T-helper 2 cell treated with Interferon-gamma antibody and Interleukin-4, amounts not matched to agents 5 μg/mL and 100 μg/mL, for 36 hours (primary cell): ENCODE measurements around the gene RBM20.

ENCODE experiments used
- DNase-seq: peaks from one replicate; pipeline ENCODE4 v3.0.0; 2021; ENCODE audit warnings: low spot score
- H3K27ac Mint-ChIP-seq: one replicate; pipeline ENCODE4 v1.8.0; 2021; ENCODE audit warnings: mild to moderate bottlenecking, mixed read lengths
- H3K27me3 Mint-ChIP-seq: one replicate; pipeline ENCODE4 v1.8.0; 2021; ENCODE audit warnings: low read depth, mixed read lengths
- H3K36me3 Mint-ChIP-seq: one replicate; pipeline ENCODE4 v1.8.0; 2021; ENCODE audit warnings: low read depth, mixed read lengths
- H3K4me1 Mint-ChIP-seq: one replicate; pipeline ENCODE4 v1.8.0; 2021; ENCODE audit warnings: low read depth, mixed read lengths
- H3K4me3 Mint-ChIP-seq: one replicate; pipeline ENCODE4 v1.8.0; 2022; ENCODE audit warnings: mild to moderate bottlenecking, moderate library complexity, mixed read lengths
- H3K9me3 Mint-ChIP-seq: one replicate; pipeline ENCODE4 v1.8.0; 2021; ENCODE audit warnings: mixed read lengths

RBM20 gene

DNA sequence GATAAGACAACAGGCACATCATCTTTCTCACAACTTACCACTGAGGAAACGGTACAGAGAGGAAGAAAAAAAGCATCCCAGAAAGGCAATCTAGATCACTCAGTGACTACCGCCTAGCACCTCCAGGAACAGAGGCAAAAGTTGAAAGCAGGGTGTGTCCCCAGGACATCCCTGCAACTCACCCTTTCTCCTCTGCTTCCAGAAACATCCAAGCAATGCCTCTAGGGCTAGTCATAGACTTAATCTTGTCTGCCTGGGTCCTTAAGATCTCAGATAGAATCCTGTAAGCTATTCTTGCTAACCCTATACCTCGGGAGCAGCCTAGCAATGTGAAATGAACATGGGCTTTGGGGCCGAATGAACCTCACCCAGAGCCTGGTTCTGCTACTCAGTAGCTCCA lies 208.8 kb downstream of the RBM20 start:
- H3K4me3 Mint-ChIP-seq: peak overlapping the region; percentile 52
- DNase-seq: no peak
- peak overlapping the region; percentile 61 for H3K27ac Mint-ChIP-seq
- H3K9me3 Mint-ChIP-seq: peaks cover 8% of the 10 kb centered on the region
- no peaks in the 10 kb centered on the region for H3K27me3 Mint-ChIP-seq
- H3K4me1 Mint-ChIP-seq: peaks cover 62% of the 10 kb centered on the region
- H3K36me3 Mint-ChIP-seq: peaks cover 4% of the 10 kb centered on the region

DNA sequence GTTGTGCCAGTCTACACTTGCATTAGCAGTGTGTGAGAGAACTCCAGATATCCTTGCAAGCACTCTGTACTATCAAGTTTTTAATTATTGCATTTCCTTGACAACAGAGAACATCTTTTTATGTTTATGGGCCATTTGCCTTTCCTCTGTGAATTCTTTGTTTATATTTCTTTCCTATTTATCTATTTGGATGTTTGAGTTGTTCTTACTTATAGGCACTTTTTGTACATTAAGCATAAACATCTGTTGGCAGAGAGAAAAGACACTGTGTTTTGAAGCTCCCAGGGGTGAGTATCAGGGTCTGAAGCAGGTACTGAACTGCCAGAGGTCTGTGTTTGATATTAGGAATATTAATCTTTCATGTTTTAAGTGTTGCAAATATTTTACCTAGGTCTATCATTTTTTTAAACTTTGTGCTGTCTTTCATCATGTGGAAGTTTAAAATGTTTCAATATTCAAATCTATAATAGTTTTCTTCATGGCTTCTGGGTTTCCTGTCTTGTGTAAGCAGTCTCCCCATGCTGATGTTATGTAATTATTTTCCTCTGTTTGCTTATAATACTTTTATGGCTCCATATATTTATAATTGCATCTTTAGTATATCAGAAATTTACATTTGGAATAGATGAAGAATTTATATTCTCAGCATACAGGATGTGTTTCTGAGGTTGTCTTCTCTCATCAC lies 209.9 kb downstream of the RBM20 start:
- DNase-seq: no peak
- Mint-ChIP-seq H3K4me1 (peaks cover 65% of the 10 kb centered on the region), H3K9me3 (peaks cover 8% of the 10 kb centered on the region), H3K27ac (no peak overlapping the region), H3K36me3 (peaks cover 4% of the 10 kb centered on the region), H3K27me3 (no peaks in the 10 kb centered on the region), H3K4me3 (no peak overlapping the region)

DNA sequence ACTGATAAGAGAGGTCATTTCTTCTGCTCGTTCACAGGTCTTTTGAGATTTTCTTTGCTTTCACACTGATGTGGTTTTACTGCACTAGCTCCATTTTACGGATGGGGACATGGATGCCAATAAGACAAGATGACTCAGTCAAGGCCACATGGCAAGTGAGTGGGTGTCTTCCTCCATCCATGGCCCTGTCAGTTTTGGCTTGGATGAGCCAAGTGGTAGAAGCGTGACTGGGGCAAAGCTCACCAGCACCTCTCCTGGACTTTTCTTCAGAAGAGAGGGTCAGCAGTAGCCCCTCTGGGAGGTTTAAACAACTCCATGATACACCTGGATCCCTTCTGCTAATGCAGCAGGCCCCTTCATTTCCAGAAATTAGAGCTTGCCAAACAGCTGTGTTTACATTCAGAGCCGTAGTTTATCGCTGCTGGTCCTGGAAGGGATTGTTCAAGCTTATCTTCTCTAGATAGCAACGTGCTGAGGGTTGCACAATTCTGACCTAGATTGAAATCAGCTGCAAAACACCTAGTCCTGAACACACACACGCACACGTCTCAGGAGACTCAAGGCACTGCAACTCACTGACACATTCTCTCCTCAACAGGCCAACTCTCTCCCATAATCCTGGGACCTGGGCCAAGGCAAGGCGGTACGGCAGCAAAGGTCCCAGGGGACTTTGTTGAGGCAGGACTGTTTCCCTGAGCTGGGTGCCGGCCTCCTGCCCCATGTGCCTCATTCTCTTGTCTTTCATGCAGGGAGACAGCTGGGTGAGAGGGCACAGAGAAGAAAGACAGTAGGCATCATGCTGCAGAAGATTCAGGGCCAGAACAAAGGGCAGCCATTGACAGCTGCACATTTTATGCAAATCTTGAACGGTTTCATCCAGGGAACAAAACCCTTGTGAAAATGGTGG lies 213.4 kb downstream of the RBM20 start:
- peaks cover 8% of the 10 kb centered on the region for H3K9me3 Mint-ChIP-seq
- peaks cover 7% of the 10 kb centered on the region for H3K36me3 Mint-ChIP-seq
- peak overlapping the region; percentile 58 for H3K4me3 Mint-ChIP-seq
- H3K27ac Mint-ChIP-seq: peak overlapping the region; percentile 82
- peak; percentile 42 for DNase-seq
- no peaks in the 10 kb centered on the region for H3K27me3 Mint-ChIP-seq
- peaks cover 63% of the 10 kb centered on the region for H3K4me1 Mint-ChIP-seq

DNA sequence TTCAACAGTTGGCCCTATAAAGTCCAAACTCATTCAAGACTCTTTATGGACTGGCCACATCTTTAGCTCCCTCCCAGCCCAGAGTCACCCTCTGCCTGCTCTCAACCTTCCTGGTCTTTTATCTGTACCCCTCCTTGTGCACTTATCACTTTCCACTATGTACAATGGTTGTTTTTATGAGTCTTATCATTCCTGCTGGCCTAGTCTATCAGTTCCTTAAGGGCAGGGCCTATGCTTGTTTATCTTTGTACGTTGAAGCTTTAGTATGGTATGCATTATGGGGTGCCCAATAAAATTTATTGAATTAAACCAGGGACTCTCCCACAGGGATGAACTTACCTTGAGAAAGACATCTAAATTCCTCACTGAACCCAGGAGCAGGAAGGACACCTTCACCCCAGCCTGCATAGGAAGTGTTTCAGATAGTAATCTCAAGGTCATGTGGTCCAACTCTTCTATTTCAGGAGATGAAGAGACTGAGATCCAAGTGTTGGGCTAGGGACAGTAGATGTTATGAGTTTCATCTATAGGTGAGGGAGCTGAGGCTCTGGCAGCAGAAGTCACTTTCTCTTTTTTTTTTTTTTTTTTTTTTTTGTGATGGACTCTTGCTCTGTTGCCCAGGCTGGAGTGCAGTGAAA lies 214.3 kb downstream of the RBM20 start:
- DNase-seq: peak; percentile 5
- H3K36me3 Mint-ChIP-seq: peaks cover 7% of the 10 kb centered on the region
- H3K27me3 Mint-ChIP-seq: no peaks in the 10 kb centered on the region
- peak overlapping the region; percentile 58 for H3K4me3 Mint-ChIP-seq
- peak overlapping the region; percentile 82 for H3K27ac Mint-ChIP-seq
- peaks cover 61% of the 10 kb centered on the region for H3K4me1 Mint-ChIP-seq
- peaks cover 8% of the 10 kb centered on the region for H3K9me3 Mint-ChIP-seq

DNA sequence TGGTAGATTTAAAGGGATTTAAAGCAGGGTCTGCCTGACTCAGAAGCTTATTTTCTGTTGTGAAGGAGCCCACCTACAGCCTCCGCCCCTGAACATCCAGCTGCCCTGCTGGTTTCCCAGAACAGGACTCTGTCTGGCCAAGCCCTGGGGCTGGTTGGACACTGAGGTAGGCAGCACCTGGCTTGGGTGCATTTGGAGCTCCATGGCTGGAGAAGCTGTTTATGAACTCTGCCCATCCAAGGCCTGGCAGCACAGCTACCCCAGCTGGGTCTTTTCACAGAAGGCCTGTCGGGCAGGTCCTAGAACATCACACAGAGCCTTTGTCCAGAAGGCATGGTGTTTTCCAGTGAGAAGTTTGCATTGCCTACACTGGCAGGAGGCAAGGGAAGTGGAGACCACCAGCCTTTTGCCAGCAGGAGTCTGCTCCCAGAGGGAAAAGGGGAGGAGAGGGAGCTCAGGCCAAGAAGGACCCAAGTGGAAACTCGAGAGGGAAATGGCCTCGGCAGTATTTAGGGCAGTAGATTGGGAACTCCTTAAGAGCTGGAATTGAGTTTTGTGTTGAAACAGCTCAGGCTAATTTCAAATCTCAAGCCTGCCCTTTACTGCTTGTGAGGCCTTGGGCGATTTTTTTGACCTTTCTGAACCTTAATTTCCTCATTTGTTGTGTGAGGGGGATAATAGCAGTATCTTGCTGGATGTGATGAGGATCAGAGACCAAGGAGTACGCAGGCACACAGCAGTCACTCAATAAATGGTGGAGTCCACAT lies 215.3 kb downstream of the RBM20 start:
- H3K27me3 Mint-ChIP-seq: no peaks in the 10 kb centered on the region
- H3K9me3 Mint-ChIP-seq: peaks cover 8% of the 10 kb centered on the region
- DNase-seq: peak; percentile 3
- H3K4me3 Mint-ChIP-seq: peak overlapping the region; percentile 35
- peak overlapping the region; percentile 84 for H3K27ac Mint-ChIP-seq
- H3K4me1 Mint-ChIP-seq: peaks cover 62% of the 10 kb centered on the region
- H3K36me3 Mint-ChIP-seq: peaks cover 7% of the 10 kb centered on the region

DNA sequence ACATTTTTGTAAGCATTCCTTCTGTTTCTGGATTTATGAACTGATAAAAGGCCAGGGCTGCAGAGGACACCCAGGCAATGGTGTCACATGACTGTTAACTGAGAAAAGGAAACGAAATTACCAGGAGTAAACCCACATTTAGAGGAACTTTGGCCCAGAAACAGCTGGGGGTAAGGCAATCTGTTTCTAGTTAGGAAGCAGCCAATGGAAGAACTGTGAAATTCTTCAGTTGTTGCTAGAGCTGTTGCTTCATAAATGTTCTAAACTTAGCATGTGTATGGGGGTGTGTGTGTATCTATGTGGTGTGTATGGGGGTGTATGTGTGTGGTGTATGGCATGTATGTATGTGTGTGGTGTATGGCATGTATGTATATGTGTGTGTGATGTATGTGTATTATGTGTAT lies 215.8 kb downstream of the RBM20 start:
- DNase-seq: no peak

DNA sequence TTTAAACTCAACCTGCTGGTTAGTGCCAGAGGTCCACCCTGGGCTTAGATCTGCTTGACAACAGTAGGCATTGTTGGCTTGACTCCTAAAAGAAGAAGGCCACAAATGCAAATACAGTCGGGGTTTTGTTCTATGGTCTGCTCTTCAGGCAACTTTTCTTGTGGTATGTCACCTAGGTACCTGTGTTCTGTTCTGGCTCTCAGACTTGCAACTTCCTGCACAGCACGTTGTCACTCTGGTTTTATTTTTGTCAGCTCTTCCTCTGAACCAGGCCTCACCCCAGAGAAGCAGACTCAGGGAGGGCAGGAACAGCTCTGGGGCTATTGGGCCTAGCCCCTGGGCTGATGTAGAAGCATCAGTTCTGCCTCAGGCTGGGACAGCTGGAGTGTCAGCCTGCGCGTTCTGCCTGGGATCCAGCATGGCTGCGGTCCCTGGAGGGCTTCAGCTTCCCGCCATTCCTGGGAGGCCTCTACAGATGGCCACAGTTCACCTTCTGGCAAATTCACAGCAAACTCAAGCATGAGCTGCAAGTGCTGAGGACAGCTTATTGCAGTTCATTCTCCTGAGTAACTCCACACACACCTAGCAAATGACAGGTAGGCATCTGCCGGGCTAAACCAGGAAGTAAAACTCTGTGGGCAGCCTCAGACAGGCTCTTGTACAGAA lies 216.6 kb downstream of the RBM20 start:
- DNase-seq: no peak
- Mint-ChIP-seq H3K4me1 (peaks cover 71% of the 10 kb centered on the region), H3K36me3 (peaks cover 7% of the 10 kb centered on the region), H3K4me3 (peak overlapping the region; percentile 35), H3K27me3 (no peaks in the 10 kb centered on the region), H3K9me3 (peaks cover 4% of the 10 kb centered on the region), H3K27ac (peak overlapping the region; percentile 84)

More for the DNA sequence above, 215.8 kb downstream of the RBM20 start:
- peaks cover 8% of the 10 kb centered on the region for H3K9me3 Mint-ChIP-seq
- peak overlapping the region; percentile 35 for H3K4me3 Mint-ChIP-seq
- H3K36me3 Mint-ChIP-seq: peaks cover 7% of the 10 kb centered on the region
- no peaks in the 10 kb centered on the region for H3K27me3 Mint-ChIP-seq
- peaks cover 66% of the 10 kb centered on the region for H3K4me1 Mint-ChIP-seq
- peak overlapping the region; percentile 84 for H3K27ac Mint-ChIP-seq

DNA sequence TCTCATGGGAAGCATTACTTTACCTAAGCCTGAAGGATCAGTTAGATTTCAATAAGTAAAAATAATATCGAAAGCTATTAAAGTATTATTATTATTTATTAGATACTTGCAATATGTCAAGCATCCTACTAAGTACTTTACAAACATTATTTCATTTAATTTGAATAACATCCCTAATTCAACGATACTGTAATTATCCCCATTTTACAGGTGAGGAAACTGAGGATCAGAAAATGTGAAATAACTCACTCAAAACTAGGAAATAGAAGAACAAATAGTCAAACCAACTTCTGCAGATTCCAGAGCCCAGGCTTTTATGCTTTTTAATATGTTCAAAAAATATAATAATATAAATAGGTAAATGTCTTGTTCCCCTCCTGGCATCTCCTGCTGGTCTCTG lies 217.3 kb downstream of the RBM20 start:
- no peaks in the 10 kb centered on the region for H3K9me3 Mint-ChIP-seq
- H3K36me3 Mint-ChIP-seq: peaks cover 4% of the 10 kb centered on the region
- DNase-seq: no peak
- no peaks in the 10 kb centered on the region for H3K27me3 Mint-ChIP-seq
- H3K4me1 Mint-ChIP-seq: peaks cover 75% of the 10 kb centered on the region
- no peak overlapping the region for H3K27ac Mint-ChIP-seq
- H3K4me3 Mint-ChIP-seq: no peak overlapping the region

DNA sequence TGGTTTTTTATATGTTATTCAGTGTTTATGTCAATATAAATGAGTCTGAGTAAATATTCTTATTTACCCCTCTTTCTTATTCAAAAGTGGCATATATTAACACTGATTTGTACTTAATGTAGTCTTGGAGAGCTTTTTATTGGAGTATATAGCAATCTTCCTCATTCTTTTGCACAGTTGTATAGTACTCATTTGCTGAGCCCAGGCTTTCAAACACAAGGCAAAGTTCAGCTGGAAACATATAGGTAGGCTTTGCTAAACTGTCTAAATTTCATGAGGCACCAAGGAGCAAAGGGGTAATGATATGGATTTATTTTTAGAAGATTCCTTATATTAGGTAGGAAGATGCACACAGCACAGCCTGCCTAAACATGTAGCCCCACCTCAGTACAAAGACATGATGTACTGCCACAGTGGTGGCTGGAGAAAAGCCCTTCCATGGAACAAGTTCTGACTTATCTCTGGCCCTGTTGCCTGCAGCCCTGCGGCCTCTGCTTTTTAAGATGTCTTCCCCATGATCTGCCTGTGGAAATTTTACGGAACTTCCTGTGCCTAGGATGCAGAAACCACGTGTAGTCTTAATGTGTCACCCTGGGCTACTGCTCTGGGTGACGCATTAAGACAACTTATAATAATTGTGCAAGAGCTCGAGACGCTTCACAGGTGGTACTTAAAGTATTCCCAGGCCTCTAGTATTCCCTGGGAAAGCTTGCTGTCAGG lies 218.0 kb downstream of the RBM20 start:
- Mint-ChIP-seq H3K27me3 (no peaks in the 10 kb centered on the region), H3K27ac (no peak overlapping the region), H3K36me3 (peaks cover 4% of the 10 kb centered on the region), H3K9me3 (no peaks in the 10 kb centered on the region), H3K4me1 (peaks cover 79% of the 10 kb centered on the region), H3K4me3 (no peak overlapping the region)
- no peak for DNase-seq

DNA sequence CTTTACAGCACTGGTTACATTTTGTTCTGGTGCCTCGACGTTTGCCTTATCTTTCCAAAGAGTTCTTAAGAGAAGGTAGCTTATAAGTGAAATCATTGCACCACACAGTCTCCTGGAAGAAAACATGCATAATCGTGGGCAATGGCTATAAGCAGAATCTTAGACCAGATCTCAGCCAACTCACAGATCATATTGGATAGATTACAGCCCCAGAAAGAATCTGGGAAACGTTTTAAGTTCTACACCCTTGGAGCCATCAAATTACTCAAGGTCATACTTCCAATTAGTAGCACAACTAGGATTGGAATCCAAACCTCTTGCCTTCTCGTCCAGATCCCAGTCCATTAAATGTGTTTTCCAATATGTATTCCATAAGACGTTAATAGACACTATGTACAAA lies 218.8 kb downstream of the RBM20 start:
- no peaks in the 10 kb centered on the region for H3K9me3 Mint-ChIP-seq
- no peaks in the 10 kb centered on the region for H3K27me3 Mint-ChIP-seq
- H3K36me3 Mint-ChIP-seq: peaks cover 2% of the 10 kb centered on the region
- no peak for DNase-seq
- H3K27ac Mint-ChIP-seq: no peak overlapping the region
- H3K4me3 Mint-ChIP-seq: no peak overlapping the region
- peaks cover 77% of the 10 kb centered on the region for H3K4me1 Mint-ChIP-seq

DNA sequence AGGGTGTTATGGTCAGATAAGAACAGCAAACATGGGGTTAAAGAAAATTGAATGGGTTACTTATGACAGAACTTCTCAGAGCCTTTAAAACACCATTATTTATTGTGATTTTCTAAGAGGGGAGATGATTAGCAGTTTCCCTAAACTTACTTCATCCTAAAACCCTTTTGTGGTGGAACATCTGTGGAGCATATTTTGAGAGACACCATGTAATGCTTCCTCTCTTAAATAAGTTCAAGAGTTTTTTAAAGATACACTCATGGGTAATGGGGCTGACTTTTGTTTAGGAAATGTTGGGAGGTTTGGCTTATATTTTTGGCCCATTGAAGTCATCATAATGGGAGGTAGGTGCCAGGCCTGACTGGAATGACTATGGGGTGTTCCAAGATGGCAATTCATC lies 219.2 kb downstream of the RBM20 start:
- H3K4me1 Mint-ChIP-seq: peaks cover 77% of the 10 kb centered on the region
- peak overlapping the region; percentile 49 for H3K27ac Mint-ChIP-seq
- H3K27me3 Mint-ChIP-seq: no peaks in the 10 kb centered on the region
- peaks cover 2% of the 10 kb centered on the region for H3K36me3 Mint-ChIP-seq
- no peaks in the 10 kb centered on the region for H3K9me3 Mint-ChIP-seq
- H3K4me3 Mint-ChIP-seq: no peak overlapping the region
- no peak for DNase-seq

DNA sequence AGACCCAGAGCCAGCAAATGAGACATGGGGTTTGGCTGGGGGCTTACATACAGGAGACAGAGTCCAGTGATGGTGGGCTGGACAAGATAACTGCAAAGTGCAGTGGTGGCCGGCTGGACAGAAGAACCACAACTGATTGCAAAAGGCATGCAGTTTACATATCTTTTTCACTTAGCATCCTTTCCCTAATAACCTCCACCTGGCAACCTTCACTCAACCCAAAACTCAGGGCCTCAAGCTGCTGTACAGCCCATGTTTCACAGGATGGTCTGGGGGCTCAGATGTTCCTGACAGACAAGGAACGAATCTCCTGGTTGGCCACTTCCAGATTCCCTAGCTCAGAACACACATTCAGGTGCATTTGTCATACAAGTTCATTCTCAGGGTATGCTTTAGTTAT lies 219.8 kb downstream of the RBM20 start:
- Mint-ChIP-seq H3K27me3 (no peaks in the 10 kb centered on the region), H3K36me3 (peaks cover 2% of the 10 kb centered on the region), H3K9me3 (no peaks in the 10 kb centered on the region), H3K4me1 (peaks cover 79% of the 10 kb centered on the region), H3K4me3 (peak overlapping the region; percentile 22), H3K27ac (peak overlapping the region; percentile 92)
- no peak for DNase-seq
